ENCODE results near the gene NAALADL1. TPM values are rescaled to one million over a fixed set of nuclear protein-coding genes. Genes with fewer than 3 reads are reported as not detected.

The NAALADL1 gene
- total and polyA plus RNA-seq, 9 of the 15 experiments (the other 6 are each of a cell fraction or from before 2014, with no cell fraction given): 0.06 to 0.72 (median 0.22) TPM; not detected in 4

DNA sequence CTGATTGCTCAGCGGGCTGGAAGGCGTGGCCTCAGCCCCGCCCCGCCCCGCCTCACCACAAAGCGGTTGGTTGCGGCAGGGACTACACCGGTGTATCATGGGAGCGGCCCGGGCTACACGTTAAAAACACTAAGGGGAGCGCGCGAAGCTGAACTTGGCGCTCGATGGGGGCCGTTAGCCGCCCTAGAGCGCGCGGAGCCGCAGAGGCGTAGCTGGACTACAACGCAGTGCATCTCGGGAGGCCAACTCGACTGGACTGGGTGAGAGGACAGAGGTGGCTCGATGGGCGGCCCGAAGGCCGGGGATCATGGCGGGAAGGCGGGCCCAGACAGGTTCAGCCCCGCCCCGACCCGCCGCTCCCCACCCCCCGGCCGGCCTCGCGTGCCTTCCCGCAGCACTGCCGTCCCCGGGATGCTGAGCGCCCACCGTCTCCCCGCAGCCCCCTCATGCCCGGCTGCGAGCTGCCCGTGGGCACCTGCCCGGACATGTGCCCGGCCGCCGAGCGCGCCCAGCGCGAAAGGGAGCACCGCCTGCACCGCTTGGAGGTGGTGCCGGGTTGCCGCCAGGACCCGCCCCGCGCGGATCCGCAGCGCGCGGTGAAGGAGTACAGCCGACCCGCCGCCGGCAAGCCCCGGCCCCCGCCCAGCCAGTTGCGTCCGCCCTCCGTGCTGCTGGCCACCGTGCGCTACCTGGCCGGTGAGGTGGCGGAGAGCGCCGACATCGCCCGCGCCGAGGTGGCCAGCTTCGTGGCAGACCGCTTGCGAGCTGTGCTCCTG is 17.3 kb downstream of the NAALADL1 start, which contains the start of gene SAC3D1 (continued):
- TF ChIP-seq ZNF707 (CRISPR knock-in tag; conservative IDR thresholded peaks at IDR 0.05): no peak
- TF ChIP-seq FOXK2 (conservative IDR thresholded peaks at IDR 0.05 in 1 of 2, IDR thresholded peaks at IDR 0.05 in 1 of 2; ENCODE audit: low read depth in 2 of 2): peak in 1 of 2 experiments; percentile 44; a peak in 2 of 4 replicates
- no peak for TF ChIP-seq BCL6 (CRISPR knock-in tag; IDR thresholded peaks at IDR 0.05)
- 0 out of 2 replicates have a peak, but pooled peaks have one; percentile 16 for TF ChIP-seq CBX5 (IDR thresholded peaks at IDR 0.05; ENCODE audit: borderline replicate concordance, low read depth)
- no peak for TF ChIP-seq KLF16 (IDR thresholded peaks at IDR 0.05)
- TF ChIP-seq, protein P1, sequence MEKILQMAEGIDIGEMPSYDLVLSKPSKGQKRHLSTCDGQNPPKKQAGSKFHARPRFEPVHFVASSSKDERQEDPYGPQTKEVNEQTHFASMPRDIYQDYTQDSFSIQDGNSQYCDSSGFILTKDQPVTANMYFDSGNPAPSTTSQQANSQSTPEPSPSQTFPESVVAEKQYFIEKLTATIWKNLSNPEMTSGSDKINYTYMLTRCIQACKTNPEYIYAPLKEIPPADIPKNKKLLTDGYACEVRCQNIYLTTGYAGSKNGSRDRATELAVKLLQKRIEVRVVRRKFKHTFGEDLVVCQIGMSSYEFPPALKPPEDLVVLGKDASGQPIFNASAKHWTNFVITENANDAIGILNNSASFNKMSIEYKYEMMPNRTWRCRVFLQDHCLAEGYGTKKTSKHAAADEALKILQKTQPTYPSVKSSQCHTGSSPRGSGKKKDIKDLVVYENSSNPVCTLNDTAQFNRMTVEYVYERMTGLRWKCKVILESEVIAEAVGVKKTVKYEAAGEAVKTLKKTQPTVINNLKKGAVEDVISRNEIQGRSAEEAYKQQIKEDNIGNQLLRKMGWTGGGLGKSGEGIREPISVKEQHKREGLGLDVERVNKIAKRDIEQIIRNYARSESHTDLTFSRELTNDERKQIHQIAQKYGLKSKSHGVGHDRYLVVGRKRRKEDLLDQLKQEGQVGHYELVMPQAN (IDR thresholded peaks at IDR 0.05; ENCODE audit: borderline replicate concordance): no peak
- no peak for TF ChIP-seq TAF15 (IDR thresholded peaks at IDR 0.05; ENCODE audit: low read depth, low read length)
- TF ChIP-seq, protein P2, sequence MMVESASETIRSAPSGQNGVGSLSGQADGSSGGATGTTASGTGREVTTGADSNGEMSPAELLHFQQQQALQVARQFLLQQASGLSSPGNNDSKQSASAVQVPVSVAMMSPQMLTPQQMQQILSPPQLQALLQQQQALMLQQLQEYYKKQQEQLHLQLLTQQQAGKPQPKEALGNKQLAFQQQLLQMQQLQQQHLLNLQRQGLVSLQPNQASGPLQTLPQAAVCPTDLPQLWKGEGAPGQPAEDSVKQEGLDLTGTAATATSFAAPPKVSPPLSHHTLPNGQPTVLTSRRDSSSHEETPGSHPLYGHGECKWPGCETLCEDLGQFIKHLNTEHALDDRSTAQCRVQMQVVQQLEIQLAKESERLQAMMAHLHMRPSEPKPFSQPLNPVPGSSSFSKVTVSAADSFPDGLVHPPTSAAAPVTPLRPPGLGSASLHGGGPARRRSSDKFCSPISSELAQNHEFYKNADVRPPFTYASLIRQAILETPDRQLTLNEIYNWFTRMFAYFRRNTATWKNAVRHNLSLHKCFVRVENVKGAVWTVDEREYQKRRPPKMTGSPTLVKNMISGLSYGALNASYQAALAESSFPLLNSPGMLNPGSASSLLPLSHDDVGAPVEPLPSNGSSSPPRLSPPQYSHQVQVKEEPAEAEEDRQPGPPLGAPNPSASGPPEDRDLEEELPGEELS (CRISPR knock-in tag; IDR thresholded peaks at IDR 0.05; ENCODE audit: borderline replicate concordance): peak; percentile 40; the same call in 1 of the 2 replicates
- TF ChIP-seq, protein P3, sequence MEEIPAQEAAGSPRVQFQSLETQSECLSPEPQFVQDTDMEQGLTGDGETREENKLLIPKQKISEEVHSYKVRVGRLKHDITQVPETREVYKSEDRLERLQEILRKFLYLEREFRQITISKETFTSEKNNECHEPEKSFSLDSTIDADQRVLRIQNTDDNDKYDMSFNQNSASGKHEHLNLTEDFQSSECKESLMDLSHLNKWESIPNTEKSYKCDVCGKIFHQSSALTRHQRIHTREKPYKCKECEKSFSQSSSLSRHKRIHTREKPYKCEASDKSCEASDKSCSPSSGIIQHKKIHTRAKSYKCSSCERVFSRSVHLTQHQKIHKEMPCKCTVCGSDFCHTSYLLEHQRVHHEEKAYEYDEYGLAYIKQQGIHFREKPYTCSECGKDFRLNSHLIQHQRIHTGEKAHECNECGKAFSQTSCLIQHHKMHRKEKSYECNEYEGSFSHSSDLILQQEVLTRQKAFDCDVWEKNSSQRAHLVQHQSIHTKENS (CRISPR knock-in tag; IDR thresholded peaks at IDR 0.05): no peak
- TF ChIP-seq PCBP1 (IDR thresholded peaks at IDR 0.05; ENCODE audit: low read depth, low read length, poor library complexity, severe bottlenecking): peak; percentile 75
- no peak for TF ChIP-seq DIDO1 (tag; IDR thresholded peaks at IDR 0.05; ENCODE audit: low read depth)
- TF ChIP-seq, protein P4, sequence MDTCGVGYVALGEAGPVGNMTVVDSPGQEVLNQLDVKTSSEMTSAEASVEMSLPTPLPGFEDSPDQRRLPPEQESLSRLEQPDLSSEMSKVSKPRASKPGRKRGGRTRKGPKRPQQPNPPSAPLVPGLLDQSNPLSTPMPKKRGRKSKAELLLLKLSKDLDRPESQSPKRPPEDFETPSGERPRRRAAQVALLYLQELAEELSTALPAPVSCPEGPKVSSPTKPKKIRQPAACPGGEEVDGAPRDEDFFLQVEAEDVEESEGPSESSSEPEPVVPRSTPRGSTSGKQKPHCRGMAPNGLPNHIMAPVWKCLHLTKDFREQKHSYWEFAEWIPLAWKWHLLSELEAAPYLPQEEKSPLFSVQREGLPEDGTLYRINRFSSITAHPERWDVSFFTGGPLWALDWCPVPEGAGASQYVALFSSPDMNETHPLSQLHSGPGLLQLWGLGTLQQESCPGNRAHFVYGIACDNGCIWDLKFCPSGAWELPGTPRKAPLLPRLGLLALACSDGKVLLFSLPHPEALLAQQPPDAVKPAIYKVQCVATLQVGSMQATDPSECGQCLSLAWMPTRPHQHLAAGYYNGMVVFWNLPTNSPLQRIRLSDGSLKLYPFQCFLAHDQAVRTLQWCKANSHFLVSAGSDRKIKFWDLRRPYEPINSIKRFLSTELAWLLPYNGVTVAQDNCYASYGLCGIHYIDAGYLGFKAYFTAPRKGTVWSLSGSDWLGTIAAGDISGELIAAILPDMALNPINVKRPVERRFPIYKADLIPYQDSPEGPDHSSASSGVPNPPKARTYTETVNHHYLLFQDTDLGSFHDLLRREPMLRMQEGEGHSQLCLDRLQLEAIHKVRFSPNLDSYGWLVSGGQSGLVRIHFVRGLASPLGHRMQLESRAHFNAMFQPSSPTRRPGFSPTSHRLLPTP (IDR thresholded peaks at IDR 0.05; ENCODE audit: borderline replicate concordance, extremely low read depth, insufficient read length): no peak
- TF ChIP-seq EGR1 (conservative IDR thresholded peaks at IDR 0.05): 0 out of 2 replicates have a peak, but pooled peaks have one; percentile 7
- 0 out of 2 replicates have a peak, but pooled peaks have one; percentile 29 for TF ChIP-seq KLF13 (tag; IDR thresholded peaks at IDR 0.05; ENCODE audit: borderline replicate concordance, low read depth)
- TF ChIP-seq ZNF263 (CRISPR knock-in tag; IDR thresholded peaks at IDR 0.05; ENCODE audit: borderline replicate concordance): peak; percentile 98
- TF ChIP-seq TOE1 (IDR thresholded peaks at IDR 0.05; ENCODE audit: borderline replicate concordance): no peak
- no peak for TF ChIP-seq TOE1 (CRISPR knock-in tag; IDR thresholded peaks at IDR 0.05; ENCODE audit: borderline replicate concordance, low read depth)

All from K562 (cell line).